ENCODE data around the gene MRPL27. TPM values are rescaled to one million over a fixed set of nuclear protein-coding genes. Genes with fewer than 3 reads are reported as not detected.

MRPL27 gene
- total and polyA plus RNA-seq, 2 donors (not counting 1 experiment from before 2014, with no cell fraction given), result 32.5 to 40.2 TPM

DNA sequence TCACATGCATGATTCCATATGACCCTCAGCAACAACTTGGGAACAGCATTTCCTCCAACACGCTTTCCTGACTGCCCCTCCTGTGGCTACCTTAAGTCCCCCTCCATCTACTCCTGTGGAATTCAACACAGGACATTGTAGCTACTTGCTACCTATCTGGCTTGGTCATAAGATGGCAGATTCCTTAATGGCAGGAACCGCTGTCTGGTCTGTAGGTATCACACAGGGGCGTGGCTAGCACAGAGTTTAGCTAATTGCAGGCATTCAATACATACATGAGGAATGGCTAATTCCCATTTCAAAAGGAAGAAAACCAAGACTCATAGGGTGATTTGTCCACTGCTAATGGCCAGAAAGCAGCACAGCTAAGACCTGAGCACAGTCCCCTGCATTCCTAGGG, 15.7 kb upstream of the MRPL27 start:
- Histone ChIP-seq H2AFZ (ENCODE audit: insufficient read depth, low read depth, low read length, poor library complexity, severe bottlenecking) (no peak overlapping the region), H3K4me2 (replicated peaks; ENCODE audit: low read depth, low read length, poor library complexity, severe bottlenecking) (no peak overlapping the region), H3K4me3 (ENCODE audit: control extremely low read depth in 1 of 5, extremely low read depth in 1 of 5, insufficient read depth in 1 of 5, low read depth in 2 of 5, low read length in 4 of 5) (no peak overlapping the region), H3K36me3 (replicated peaks in 1 of 2; ENCODE audit: control extremely low read depth in 1 of 2, control insufficient read depth in 1 of 2, extremely low read depth in 1 of 2, insufficient read depth in 2 of 2, low read length in 1 of 2) (peaks cover 45 to 96% of the 10 kb centered on the region in 2 experiments), H3K27ac (ENCODE audit: low read length in 2 of 2) (no peak overlapping the region), H3K79me2 (ENCODE audit: control insufficient read depth, insufficient read depth, low read length) (peaks cover 2% of the 10 kb centered on the region), H3K27me3 (replicated peaks in 1 of 4; ENCODE audit: control extremely low read depth in 1 of 4, control insufficient read depth in 3 of 4, insufficient read depth in 4 of 4, low read length in 3 of 4) (no peaks in the 10 kb centered on the region), H4K20me1 (ENCODE audit: control insufficient read depth, insufficient read depth, low read length, poor library complexity, severe bottlenecking) (peaks cover 17% of the 10 kb centered on the region), H3K9me3 (ENCODE audit: control extremely low read depth in 1 of 3, control insufficient read depth in 2 of 3, insufficient read depth in 1 of 3, low read length in 2 of 3) (no peaks in the 10 kb centered on the region), H3K9ac (ENCODE audit: low read length) (no peak overlapping the region), H3K4me1 (ENCODE audit: control insufficient read depth in 2 of 2, insufficient read depth in 2 of 2, low read length in 2 of 2) (peaks cover 6 to 8% of the 10 kb centered on the region in 2 donors)
- intact Hi-C loops (cut with micrococcal nuclease), result no loop called here
- POLR2A ChIA-PET, result no interaction called here
- H3K4me3 Mint-ChIP-seq, result no peak overlapping the region
- DNase-seq (no peak), ATAC-seq (ENCODE audit: low read depth) (no peak)
- H3K4me1 Mint-ChIP-seq, result peaks cover 14% of the 10 kb centered on the region
- CTCF ChIA-PET, result interaction anchor here (1.1 to 2.9 kb wide), 2 partner anchors 8 to 27 kb away, joined by 4 to 12 read pairs; partner anchors contain the start of gene LRRC59
- TF ChIP-seq CTCF (IDR thresholded peaks at IDR 0.05), result no peak
- no peak for TF ChIP-seq EZH2 (IDR thresholded peaks at IDR 0.05; ENCODE audit: borderline replicate concordance, insufficient read depth, low read depth, low read length, poor library complexity, severe bottlenecking)
- H3K9me3 Mint-ChIP-seq (ENCODE audit: insufficient read depth), result no peaks in the 10 kb centered on the region
- H3K27ac Mint-ChIP-seq, result no peak overlapping the region
- 97% methylated on average over 3 of the region's 3 CpGs for WGBS (ENCODE audit: insufficient coverage)
- H3K27me3 Mint-ChIP-seq, result no peaks in the 10 kb centered on the region

DNA sequence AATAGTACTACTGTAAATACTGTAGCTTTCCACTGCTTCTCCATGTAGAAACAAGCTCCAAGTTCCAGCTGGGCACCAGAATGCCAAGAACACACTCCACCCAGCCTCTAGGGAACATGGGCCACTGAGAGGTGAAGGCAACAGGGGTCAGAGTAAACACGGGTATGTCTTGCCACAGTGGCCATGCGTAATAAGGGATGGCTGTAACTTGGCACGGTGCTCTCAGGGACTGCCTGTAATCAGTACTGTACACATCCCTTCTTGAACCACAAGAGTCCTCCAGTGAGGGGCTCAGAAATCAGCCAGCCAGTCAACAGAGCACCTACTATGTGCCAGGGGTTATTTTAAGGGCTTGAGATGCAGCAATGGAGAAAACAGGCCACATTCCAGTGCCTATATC, 13.5 kb upstream of the MRPL27 start:
- H3K4me1 ChIP-seq (ENCODE audit: control insufficient read depth in 2 of 2, insufficient read depth in 2 of 2, low read length in 2 of 2), result peaks cover 4 to 5% of the 10 kb centered on the region in 2 donors
- CTCF ChIA-PET, result interaction anchor here (1.4 to 1.5 kb wide), 2 partner anchors 11 to 24 kb away, joined by 4 to 5 read pairs; partner anchors contain the start of gene LRRC59
- no peak overlapping the region for H3K27ac ChIP-seq (ENCODE audit: low read length in 2 of 2)
- Mint-ChIP-seq H3K4me1 (peaks cover 9% of the 10 kb centered on the region), H3K27ac (no peak overlapping the region), H3K27me3 (no peaks in the 10 kb centered on the region), H3K4me3 (no peak overlapping the region), H3K9me3 (ENCODE audit: insufficient read depth) (no peaks in the 10 kb centered on the region)
- no peaks in the 10 kb centered on the region for H3K79me2 ChIP-seq (ENCODE audit: control insufficient read depth, insufficient read depth, low read length)
- no peaks in the 10 kb centered on the region for H3K9me3 ChIP-seq (ENCODE audit: control extremely low read depth in 1 of 3, control insufficient read depth in 2 of 3, insufficient read depth in 1 of 3, low read length in 2 of 3)
- TF ChIP-seq CTCF (IDR thresholded peaks at IDR 0.05) (no peak), EZH2 (IDR thresholded peaks at IDR 0.05; ENCODE audit: borderline replicate concordance, insufficient read depth, low read depth, low read length, poor library complexity, severe bottlenecking) (no peak)
- H2AFZ ChIP-seq (ENCODE audit: insufficient read depth, low read depth, low read length, poor library complexity, severe bottlenecking), result no peak overlapping the region
- no peak overlapping the region for H3K4me2 ChIP-seq (replicated peaks; ENCODE audit: low read depth, low read length, poor library complexity, severe bottlenecking)
- no peak for DNase-seq
- H3K4me3 ChIP-seq (ENCODE audit: control extremely low read depth in 1 of 5, extremely low read depth in 1 of 5, insufficient read depth in 1 of 5, low read depth in 2 of 5, low read length in 4 of 5), result no peak overlapping the region
- no peaks in the 10 kb centered on the region for H3K27me3 ChIP-seq (replicated peaks in 1 of 4; ENCODE audit: control extremely low read depth in 1 of 4, control insufficient read depth in 3 of 4, insufficient read depth in 4 of 4, low read length in 3 of 4)
- no peak for ATAC-seq (ENCODE audit: low read depth)
- POLR2A ChIA-PET, result no interaction called here
- intact Hi-C loops (cut with micrococcal nuclease), result no loop called here
- H4K20me1 ChIP-seq (ENCODE audit: control insufficient read depth, insufficient read depth, low read length, poor library complexity, severe bottlenecking), result peaks cover 17% of the 10 kb centered on the region
- 75% methylated on average over 1 of the region's 3 CpGs for WGBS (ENCODE audit: insufficient coverage)
- peaks cover 43 to 93% of the 10 kb centered on the region in 2 experiments for H3K36me3 ChIP-seq (replicated peaks in 1 of 2; ENCODE audit: control extremely low read depth in 1 of 2, control insufficient read depth in 1 of 2, extremely low read depth in 1 of 2, insufficient read depth in 2 of 2, low read length in 1 of 2)
- H3K9ac ChIP-seq (ENCODE audit: low read length), result no peak overlapping the region

Data from B cell (primary cell).